GM18511 (cell line): ENCODE results near the gene LPCAT1.
"Not testable (repeated sequence)": the region's sequence is repeated elsewhere in the genome, so short reads cannot be mapped to it uniquely, and the experiment has no call there.

Experiments used
- ATAC-seq: cut with Tn5 transposase; IDR thresholded peaks from one replicate; pipeline ENCODE4 v1.9.1; 2021; ENCODE audit warnings: mild to moderate bottlenecking, moderate library complexity; ENCODE audit not compliant: unreplicated experiment

The LPCAT1 gene

GRCh38 chr5:1523793-1524480 is at the start of gene LPCAT1:
Gene LPCAT1 (minus strand): TSS chr5:1523960. CDS start chr5:1523844, 116 bp downstream.
- ATAC-seq, result peak; percentile 83

- ATAC-seq, result not testable (repeated sequence)
Measured at GRCh38 chr5:1571875-1572274, 48.1 kb upstream of the LPCAT1 start.

GRCh38 chr5:1570975-1571374 is 47.2 kb upstream of the LPCAT1 start:
- ATAC-seq, result no peak

GRCh38 chr5:1568201-1568979 is 44.6 kb upstream of the LPCAT1 start:
- no peak for ATAC-seq

GRCh38 chr5:1567527-1568200 is 43.9 kb upstream of the LPCAT1 start:
- ATAC-seq, result not testable (repeated sequence)

GRCh38 chr5:1565737-1566734 is 42.3 kb upstream of the LPCAT1 start:
- ATAC-seq, result no peak

- no peak for ATAC-seq
Measured at GRCh38 chr5:1564824-1565736, 41.3 kb upstream of the LPCAT1 start.

- ATAC-seq, result no peak
Measured at GRCh38 chr5:1564182-1564748, 40.5 kb upstream of the LPCAT1 start.

GRCh38 chr5:1563617-1564181 is 39.9 kb upstream of the LPCAT1 start:
- no peak for ATAC-seq

- ATAC-seq, result no peak
Measured at GRCh38 chr5:1563051-1563461, 39.3 kb upstream of the LPCAT1 start.

- ATAC-seq, result no peak
Measured at GRCh38 chr5:1562599-1562998, 38.8 kb upstream of the LPCAT1 start.

GRCh38 chr5:1561402-1561929 is 37.7 kb upstream of the LPCAT1 start:
- ATAC-seq, result no peak

GRCh38 chr5:1560499-1560898 is 36.7 kb upstream of the LPCAT1 start:
- ATAC-seq, result not testable (repeated sequence)

GRCh38 chr5:1558944-1559343 is 35.2 kb upstream of the LPCAT1 start:
- ATAC-seq, result no peak

GRCh38 chr5:1557114-1557873 is 33.5 kb upstream of the LPCAT1 start:
- ATAC-seq, result no peak

- no peak for ATAC-seq
Measured at GRCh38 chr5:1555808-1556731, 32.3 kb upstream of the LPCAT1 start.
